ENCODE measurements around the gene SPECC1L. TPM values are rescaled to one million over a fixed set of nuclear protein-coding genes. Genes with fewer than 3 reads are reported as not detected.

The SPECC1L gene
- total RNA-seq, 2 donors from 2014 or later, result 23.1 to 26.0 TPM

GRCh38 chr22:24331468-24332440 is 61.1 kb downstream of the SPECC1L start:
- 71 to 75% methylated on average over 3 of the region's 3 CpGs for WGBS, 2 donors
- peaks cover 4 to 8% of the 10 kb centered on the region in 2 donors for H3K36me3 ChIP-seq (replicated peaks in 1 of 2; ENCODE audit: insufficient read depth in 1 of 2, low read depth in 2 of 2)
- ATAC-seq, result no peak

GRCh38 chr22:24333301-24333700 is 62.7 kb downstream of the SPECC1L start:
- DNase-seq (no peak), ATAC-seq (no peak)
- H3K27ac ChIP-seq, result no peak overlapping the region
- intact Hi-C loops (cut with DNase I), result no loop called here
- no peak overlapping the region for H3K4me3 ChIP-seq
- no peaks in the 10 kb centered on the region for H3K4me1 ChIP-seq
- TF ChIP-seq CTCF (IDR thresholded peaks at IDR 0.05), result no peak
- TF ChIP-seq POLR2A (IDR thresholded peaks at IDR 0.05), result no peak
- 92 to 95% methylated on average over 2 of the region's 2 CpGs for WGBS, 2 donors
- no peaks in the 10 kb centered on the region for H3K9me3 ChIP-seq
- H3K27me3 ChIP-seq, result no peaks in the 10 kb centered on the region
- peaks cover 5 to 8% of the 10 kb centered on the region in 2 donors for H3K36me3 ChIP-seq (replicated peaks in 1 of 2; ENCODE audit: insufficient read depth in 1 of 2, low read depth in 2 of 2)

More at GRCh38 chr22:24331468-24332440, 61.1 kb downstream of the SPECC1L start:
- no peak overlapping the region for H3K4me3 ChIP-seq
- no peaks in the 10 kb centered on the region for H3K27me3 ChIP-seq
- TF ChIP-seq POLR2A (IDR thresholded peaks at IDR 0.05) (no peak), CTCF (IDR thresholded peaks at IDR 0.05) (no peak)
- H3K27ac ChIP-seq, result no peak overlapping the region
- no peaks in the 10 kb centered on the region for H3K9me3 ChIP-seq
- intact Hi-C loops (cut with DNase I), result no loop called here
- DNase-seq, result no peak
- no peaks in the 10 kb centered on the region for H3K4me1 ChIP-seq

- TF ChIP-seq CTCF (IDR thresholded peaks at IDR 0.05) (no peak), POLR2A (IDR thresholded peaks at IDR 0.05) (no peak)
- 78 to 84% methylated on average over 1 of the region's 1 CpG for WGBS, 2 donors
- Histone ChIP-seq H3K4me1 (no peaks in the 10 kb centered on the region), H3K27me3 (no peaks in the 10 kb centered on the region), H3K27ac (no peak overlapping the region), H3K9me3 (no peaks in the 10 kb centered on the region), H3K4me3 (no peak overlapping the region), H3K36me3 (replicated peaks in 1 of 2; ENCODE audit: insufficient read depth in 1 of 2, low read depth in 2 of 2) (peaks cover 5 to 8% of the 10 kb centered on the region in 2 donors)
- intact Hi-C loops (cut with DNase I), result no loop called here
- DNase-seq, result no peak
- no peak for ATAC-seq
Measured at GRCh38 chr22:24335496-24335895, 64.9 kb downstream of the SPECC1L start.

- Histone ChIP-seq H3K27ac (no peak overlapping the region), H3K27me3 (no peaks in the 10 kb centered on the region), H3K4me1 (no peaks in the 10 kb centered on the region), H3K4me3 (no peak overlapping the region), H3K36me3 (replicated peaks in 1 of 2; ENCODE audit: insufficient read depth in 1 of 2, low read depth in 2 of 2) (peaks cover 7 to 8% of the 10 kb centered on the region in 2 donors), H3K9me3 (no peaks in the 10 kb centered on the region)
- no peak for ATAC-seq
- intact Hi-C loops (cut with DNase I), result no loop called here
- TF ChIP-seq POLR2A (IDR thresholded peaks at IDR 0.05), result no peak
- TF ChIP-seq CTCF (IDR thresholded peaks at IDR 0.05), result no peak
- DNase-seq, result no peak
- 74 to 84% methylated on average over 6 of the region's 6 CpGs for WGBS, 2 donors
Measured at GRCh38 chr22:24337894-24338645, 67.4 kb downstream of the SPECC1L start.

Measured in body of pancreas (tissue), 4 donors.